ENCODE measurements around the gene PRDM16.
"Not testable (repeated sequence)": the region's sequence is repeated elsewhere in the genome, so short reads cannot be mapped to it uniquely, and the experiment has no call there.

Gene PRDM16

GRCh38 chr1:3084726-3085125 lies 15.7 kb downstream of the PRDM16 start:
- no peaks in the 10 kb centered on the region for H3K36me3 ChIP-seq (ENCODE audit: control insufficient read depth, insufficient read depth, low read length)
- TF ChIP-seq CTCF (IDR thresholded peaks at IDR 0.05; ENCODE audit: insufficient read depth, low read length, poor library complexity, severe bottlenecking), result no peak
- DNase-seq (ENCODE audit: extremely low read depth, insufficient read length), result no peak
- no peak overlapping the region for H3K4me3 ChIP-seq (replicated peaks; ENCODE audit: low read depth, low read length)
- no peaks in the 10 kb centered on the region for H3K27me3 ChIP-seq (replicated peaks; ENCODE audit: control insufficient read depth, insufficient read depth, low read length)

GRCh38 chr1:3085721-3086120 lies 16.7 kb downstream of the PRDM16 start:
- no peak overlapping the region for H3K4me3 ChIP-seq (replicated peaks; ENCODE audit: low read depth, low read length)
- DNase-seq (ENCODE audit: extremely low read depth, insufficient read length), result no peak
- no peaks in the 10 kb centered on the region for H3K27me3 ChIP-seq (replicated peaks; ENCODE audit: control insufficient read depth, insufficient read depth, low read length)
- TF ChIP-seq CTCF (IDR thresholded peaks at IDR 0.05; ENCODE audit: insufficient read depth, low read length, poor library complexity, severe bottlenecking), result no peak
- no peaks in the 10 kb centered on the region for H3K36me3 ChIP-seq (ENCODE audit: control insufficient read depth, insufficient read depth, low read length)

- H3K27me3 ChIP-seq (replicated peaks; ENCODE audit: control insufficient read depth, insufficient read depth, low read length), result no peaks in the 10 kb centered on the region
- H3K36me3 ChIP-seq (ENCODE audit: control insufficient read depth, insufficient read depth, low read length), result no peaks in the 10 kb centered on the region
- no peak for DNase-seq (ENCODE audit: extremely low read depth, insufficient read length)
- no peak overlapping the region for H3K4me3 ChIP-seq (replicated peaks; ENCODE audit: low read depth, low read length)
- no peak for TF ChIP-seq CTCF (IDR thresholded peaks at IDR 0.05; ENCODE audit: insufficient read depth, low read length, poor library complexity, severe bottlenecking)
Observed at GRCh38 chr1:3086272-3086974, 17.4 kb downstream of the PRDM16 start.

- no peak for TF ChIP-seq CTCF (IDR thresholded peaks at IDR 0.05; ENCODE audit: insufficient read depth, low read length, poor library complexity, severe bottlenecking)
- H3K4me3 ChIP-seq (replicated peaks; ENCODE audit: low read depth, low read length), result no peak overlapping the region
- no peak for DNase-seq (ENCODE audit: extremely low read depth, insufficient read length)
- no peaks in the 10 kb centered on the region for H3K27me3 ChIP-seq (replicated peaks; ENCODE audit: control insufficient read depth, insufficient read depth, low read length)
- no peaks in the 10 kb centered on the region for H3K36me3 ChIP-seq (ENCODE audit: control insufficient read depth, insufficient read depth, low read length)
Observed at GRCh38 chr1:3087049-3087448, 18.0 kb downstream of the PRDM16 start.

GRCh38 chr1:3087946-3088668 lies 19.1 kb downstream of the PRDM16 start:
- not testable (repeated sequence) for H3K27me3 ChIP-seq (replicated peaks; ENCODE audit: control insufficient read depth, insufficient read depth, low read length); H3K4me3 ChIP-seq (replicated peaks; ENCODE audit: low read depth, low read length); DNase-seq (ENCODE audit: extremely low read depth, insufficient read length); H3K36me3 ChIP-seq (ENCODE audit: control insufficient read depth, insufficient read depth, low read length)

- Histone ChIP-seq H3K36me3 (ENCODE audit: control insufficient read depth, insufficient read depth, low read length) (no peaks in the 10 kb centered on the region), H3K27me3 (replicated peaks; ENCODE audit: control insufficient read depth, insufficient read depth, low read length) (no peaks in the 10 kb centered on the region), H3K4me3 (replicated peaks; ENCODE audit: low read depth, low read length) (no peak overlapping the region)
- DNase-seq (ENCODE audit: extremely low read depth, insufficient read length), result no peak
- no peak for TF ChIP-seq CTCF (IDR thresholded peaks at IDR 0.05; ENCODE audit: insufficient read depth, low read length, poor library complexity, severe bottlenecking)
Observed at GRCh38 chr1:3089490-3089889, 20.5 kb downstream of the PRDM16 start.

Measured in GM06990 (cell line).